Measurements from ENCODE around the gene EXOSC7.
"Not testable (repeated sequence)": the region's sequence is repeated elsewhere in the genome, so short reads cannot be mapped to it uniquely, and the experiment has no call there.

EXOSC7 gene

DNA sequence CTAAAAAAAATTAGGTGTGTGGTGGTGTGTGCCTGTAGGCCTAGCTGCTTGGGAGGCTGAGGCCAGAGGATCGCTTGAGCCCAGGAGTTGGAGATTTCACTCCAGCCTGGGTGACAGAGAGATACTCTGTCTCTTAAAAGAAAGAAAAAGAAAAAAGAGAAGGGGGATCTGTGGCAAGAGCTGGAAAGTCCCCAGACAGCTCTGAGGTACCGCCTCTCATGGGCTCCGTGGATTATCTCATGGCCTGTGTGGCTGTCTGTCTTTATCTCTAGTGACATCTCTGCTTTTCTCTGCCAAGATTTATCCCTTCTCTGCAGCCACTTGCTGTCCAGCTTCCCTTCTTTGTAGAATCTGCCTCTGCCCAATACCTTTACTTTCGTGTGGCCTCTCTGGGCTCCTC, 5.7 kb downstream of the EXOSC7 start:
- H3K27ac ChIP-seq (ENCODE audit: low read depth, low read length): no peak overlapping the region
- 94% methylated on average over 4 of the region's 4 CpGs for WGBS
- H3K9me3 ChIP-seq (ENCODE audit: insufficient read depth, low read depth, low read length): peaks cover 3% of the 10 kb centered on the region; the same call in 1 of the 2 replicates
- peaks cover 37% of the 10 kb centered on the region for H3K36me3 ChIP-seq (ENCODE audit: insufficient read depth, low read length)
- peaks cover 15% of the 10 kb centered on the region; the same call in 1 of the 2 replicates for H3K4me1 ChIP-seq (ENCODE audit: insufficient read depth, low read length)
- no peak overlapping the region for H3K4me3 ChIP-seq (ENCODE audit: low read length)
- H3K9ac ChIP-seq (ENCODE audit: low read depth, low read length): no peak overlapping the region
- no peaks in the 10 kb centered on the region for H3K27me3 ChIP-seq (ENCODE audit: insufficient read depth, low read length)

DNA sequence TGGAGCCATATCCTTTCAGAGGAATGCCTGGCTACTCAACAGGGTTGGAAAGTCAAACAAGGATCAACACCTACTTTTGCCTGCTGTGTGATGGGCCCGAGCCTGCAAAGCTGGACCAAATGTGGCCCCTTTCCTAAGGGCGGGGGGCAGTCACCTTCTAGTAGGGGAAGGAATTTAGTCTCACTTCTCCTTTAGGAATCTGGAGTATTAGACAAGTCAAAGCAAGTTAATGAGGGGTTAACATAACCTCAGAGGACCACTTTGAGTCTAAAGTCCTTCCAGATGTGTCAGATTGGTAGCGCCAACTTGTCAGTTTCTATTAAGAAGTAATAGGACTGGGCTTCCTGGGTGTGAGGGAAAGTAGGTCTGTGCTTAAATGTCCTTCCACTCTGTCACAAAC, 6.8 kb downstream of the EXOSC7 start:
- no peak overlapping the region for H3K27ac ChIP-seq (ENCODE audit: low read depth, low read length)
- peaks cover 7% of the 10 kb centered on the region; the same call in 1 of the 2 replicates for H3K4me1 ChIP-seq (ENCODE audit: insufficient read depth, low read length)
- no peaks in the 10 kb centered on the region for H3K27me3 ChIP-seq (ENCODE audit: insufficient read depth, low read length)
- no peak overlapping the region for H3K4me3 ChIP-seq (ENCODE audit: low read length)
- 90% methylated on average over 3 of the region's 3 CpGs for WGBS
- H3K36me3 ChIP-seq (ENCODE audit: insufficient read depth, low read length): peaks cover 38% of the 10 kb centered on the region
- no peak overlapping the region for H3K9ac ChIP-seq (ENCODE audit: low read depth, low read length)
- peaks cover 3% of the 10 kb centered on the region; the same call in 1 of the 2 replicates for H3K9me3 ChIP-seq (ENCODE audit: insufficient read depth, low read depth, low read length)

DNA sequence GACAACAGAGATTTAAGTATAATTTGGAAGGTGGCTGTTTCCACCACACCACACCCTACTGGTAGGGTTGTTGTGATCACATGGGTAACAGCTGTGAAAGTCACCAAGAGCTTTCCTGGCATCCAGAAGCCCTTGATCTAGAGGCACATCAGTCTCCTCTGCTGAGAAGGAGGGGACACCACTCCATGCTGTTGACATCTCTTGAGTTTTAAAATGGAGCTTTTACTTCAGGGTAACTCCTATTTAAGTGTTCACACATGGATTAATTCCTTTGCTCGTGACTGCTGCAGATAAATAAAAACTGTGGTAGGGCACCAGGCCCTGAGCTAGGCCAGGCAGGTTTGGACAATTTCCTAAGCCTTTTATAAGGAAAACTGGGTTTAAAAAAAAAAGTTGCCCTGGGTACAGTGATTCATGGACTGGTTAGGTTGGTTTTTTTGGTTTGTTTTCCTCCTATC, 7.5 kb downstream of the EXOSC7 start:
- H3K9ac ChIP-seq (ENCODE audit: low read depth, low read length): no peak overlapping the region
- no peaks in the 10 kb centered on the region for H3K27me3 ChIP-seq (ENCODE audit: insufficient read depth, low read length)
- peaks cover 6% of the 10 kb centered on the region; the same call in 1 of the 2 replicates for H3K4me1 ChIP-seq (ENCODE audit: insufficient read depth, low read length)
- H3K27ac ChIP-seq (ENCODE audit: low read depth, low read length): no peak overlapping the region
- no peak overlapping the region for H3K4me3 ChIP-seq (ENCODE audit: low read length)
- 87% methylated on average over 1 of the region's 1 CpG for WGBS
- peaks cover 3% of the 10 kb centered on the region; the same call in 1 of the 2 replicates for H3K9me3 ChIP-seq (ENCODE audit: insufficient read depth, low read depth, low read length)
- H3K36me3 ChIP-seq (ENCODE audit: insufficient read depth, low read length): peaks cover 36% of the 10 kb centered on the region

DNA sequence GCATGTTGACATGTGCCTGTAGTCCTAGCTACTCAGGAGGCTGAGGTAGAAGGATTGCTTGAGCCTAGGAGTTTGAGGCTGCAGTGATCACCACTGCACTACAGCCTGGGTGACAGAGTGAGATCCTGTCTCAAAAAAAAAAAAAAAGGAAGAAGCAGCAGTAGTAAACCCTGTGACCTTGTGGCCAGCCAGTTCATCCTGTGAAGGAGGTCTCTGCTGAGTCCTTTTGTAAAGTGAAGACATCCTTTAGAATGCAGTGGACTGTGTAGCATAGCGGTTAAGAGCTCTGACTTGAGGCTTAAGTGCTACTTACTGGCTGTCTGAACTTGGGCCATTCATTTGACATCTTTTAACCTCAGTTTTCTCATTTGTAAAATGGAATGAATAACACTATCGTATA, 8.3 kb downstream of the EXOSC7 start:
- H3K9ac ChIP-seq (ENCODE audit: low read depth, low read length): no peak overlapping the region
- 80% methylated on average over 1 of the region's 2 CpGs for WGBS
- H3K9me3 ChIP-seq (ENCODE audit: insufficient read depth, low read depth, low read length): peaks cover 3% of the 10 kb centered on the region; the same call in 1 of the 2 replicates
- H3K4me1 ChIP-seq (ENCODE audit: insufficient read depth, low read length): peaks cover 11% of the 10 kb centered on the region; the same call in 1 of the 2 replicates
- no peaks in the 10 kb centered on the region for H3K27me3 ChIP-seq (ENCODE audit: insufficient read depth, low read length)
- H3K36me3 ChIP-seq (ENCODE audit: insufficient read depth, low read length): peaks cover 32% of the 10 kb centered on the region
- H3K27ac ChIP-seq (ENCODE audit: low read depth, low read length): no peak overlapping the region
- no peak overlapping the region for H3K4me3 ChIP-seq (ENCODE audit: low read length)

DNA sequence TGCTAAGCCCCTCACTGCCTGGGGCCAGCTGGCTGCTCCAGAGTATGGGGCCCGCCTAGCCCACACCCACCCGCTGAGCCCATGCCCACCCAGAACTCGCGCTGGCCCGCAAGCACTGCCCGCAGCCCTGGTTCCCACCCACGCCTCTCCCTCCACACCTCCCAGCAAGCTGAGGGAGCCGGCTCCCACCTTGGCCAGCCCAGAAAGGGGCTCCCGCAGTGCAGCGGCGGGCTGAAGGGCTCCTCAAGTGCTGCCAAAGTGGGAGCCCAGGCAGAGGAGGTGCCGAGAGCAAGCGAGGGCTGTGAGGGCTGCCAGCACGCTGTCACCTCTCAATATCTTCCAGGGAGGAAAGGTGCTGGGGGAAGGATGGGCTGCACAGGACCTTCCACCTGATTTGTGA, 10.3 kb downstream of the EXOSC7 start:
- WGBS: 96% methylated on average over 14 of the region's 14 CpGs
- Histone ChIP-seq H3K36me3 (ENCODE audit: insufficient read depth, low read length) (peaks cover 49% of the 10 kb centered on the region), H3K4me1 (ENCODE audit: insufficient read depth, low read length) (peaks cover 11% of the 10 kb centered on the region; the same call in 1 of the 2 replicates)
- not testable (repeated sequence) for H3K9ac ChIP-seq (ENCODE audit: low read depth, low read length); H3K27ac ChIP-seq (ENCODE audit: low read depth, low read length); H3K4me3 ChIP-seq (ENCODE audit: low read length); H3K27me3 ChIP-seq (ENCODE audit: insufficient read depth, low read length); H3K9me3 ChIP-seq (ENCODE audit: insufficient read depth, low read depth, low read length)

DNA sequence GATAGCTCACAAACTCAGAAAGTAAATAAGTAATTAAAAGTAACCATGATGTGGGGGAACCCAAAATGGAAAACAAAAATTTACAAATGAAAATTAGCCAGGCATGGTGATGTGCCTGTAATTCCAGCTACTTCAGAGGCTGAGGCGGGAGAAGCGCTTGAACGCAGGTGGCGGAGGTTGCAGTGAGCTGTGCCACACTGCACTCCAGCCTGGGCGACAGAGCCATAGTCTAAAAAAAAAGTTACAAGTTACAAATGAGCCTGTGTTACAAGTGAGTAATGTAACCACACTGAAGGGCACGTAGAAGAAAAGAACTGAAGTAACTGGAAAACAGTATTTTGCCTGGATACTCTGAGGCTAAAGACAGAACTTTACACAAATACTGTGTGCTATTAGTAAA, 11.3 kb downstream of the EXOSC7 start:
- H3K27me3 ChIP-seq (ENCODE audit: insufficient read depth, low read length): no peaks in the 10 kb centered on the region
- no peak overlapping the region for H3K9ac ChIP-seq (ENCODE audit: low read depth, low read length)
- H3K36me3 ChIP-seq (ENCODE audit: insufficient read depth, low read length): peaks cover 59% of the 10 kb centered on the region
- WGBS: 93% methylated on average over 6 of the region's 6 CpGs
- H3K4me3 ChIP-seq (ENCODE audit: low read length): no peak overlapping the region
- H3K9me3 ChIP-seq (ENCODE audit: insufficient read depth, low read depth, low read length): peaks cover 3% of the 10 kb centered on the region; the same call in 1 of the 2 replicates
- no peak overlapping the region for H3K27ac ChIP-seq (ENCODE audit: low read depth, low read length)
- H3K4me1 ChIP-seq (ENCODE audit: insufficient read depth, low read length): peaks cover 11% of the 10 kb centered on the region; the same call in 1 of the 2 replicates

DNA sequence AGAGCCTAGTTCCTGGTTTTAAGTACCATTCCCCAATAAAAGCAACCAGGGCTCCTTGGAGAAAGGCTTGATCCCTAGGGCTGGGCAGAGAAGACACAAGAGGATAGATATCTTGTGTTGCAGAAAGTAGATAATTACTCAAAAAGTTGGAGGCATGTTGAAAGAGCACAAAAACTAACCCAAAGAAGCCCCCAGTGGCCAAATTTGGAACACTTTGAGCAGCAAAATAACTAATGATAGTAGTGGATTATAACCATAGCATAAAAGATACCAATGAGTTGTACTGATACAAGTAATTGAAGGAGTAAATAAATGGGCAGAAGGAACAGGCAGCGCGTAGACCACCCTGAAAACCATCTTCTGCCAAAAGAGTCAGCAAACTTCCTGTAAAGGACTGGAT, 12.0 kb downstream of the EXOSC7 start:
- Histone ChIP-seq H3K9me3 (ENCODE audit: insufficient read depth, low read depth, low read length) (peaks cover 3% of the 10 kb centered on the region; the same call in 1 of the 2 replicates), H3K36me3 (ENCODE audit: insufficient read depth, low read length) (peaks cover 62% of the 10 kb centered on the region), H3K9ac (ENCODE audit: low read depth, low read length) (no peak overlapping the region), H3K4me3 (ENCODE audit: low read length) (no peak overlapping the region), H3K4me1 (ENCODE audit: insufficient read depth, low read length) (peaks cover 15% of the 10 kb centered on the region), H3K27me3 (ENCODE audit: insufficient read depth, low read length) (no peaks in the 10 kb centered on the region), H3K27ac (ENCODE audit: low read depth, low read length) (no peak overlapping the region)
- 88% methylated on average over 2 of the region's 2 CpGs for WGBS

DNA sequence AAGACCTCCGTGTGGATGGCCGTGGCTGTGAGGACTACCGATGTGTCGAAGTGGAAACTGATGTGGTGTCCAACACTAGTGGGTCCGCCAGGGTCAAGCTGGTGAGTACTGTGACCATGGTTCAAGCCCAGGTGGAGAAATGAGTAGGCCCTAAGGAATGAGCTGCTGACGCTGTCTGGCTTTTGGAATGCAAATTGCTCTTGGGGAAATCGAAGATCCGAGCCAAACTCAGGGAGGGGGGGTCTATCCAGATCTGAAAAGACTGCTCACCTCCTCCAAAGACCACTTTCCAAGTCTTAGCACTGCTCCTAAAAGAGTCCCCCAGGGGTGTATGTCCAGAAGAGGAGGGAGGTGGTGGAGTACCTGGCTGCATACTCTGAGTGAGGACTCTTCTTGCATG, 13.1 kb downstream of the EXOSC7 start:
- WGBS: 76% methylated on average over 8 of the region's 8 CpGs
- Histone ChIP-seq H3K27me3 (ENCODE audit: insufficient read depth, low read length) (no peaks in the 10 kb centered on the region), H3K9me3 (ENCODE audit: insufficient read depth, low read depth, low read length) (peaks cover 3% of the 10 kb centered on the region; the same call in 1 of the 2 replicates), H3K27ac (ENCODE audit: low read depth, low read length) (no peak overlapping the region), H3K9ac (ENCODE audit: low read depth, low read length) (no peak overlapping the region), H3K4me3 (ENCODE audit: low read length) (no peak overlapping the region), H3K4me1 (ENCODE audit: insufficient read depth, low read length) (peaks cover 26% of the 10 kb centered on the region), H3K36me3 (ENCODE audit: insufficient read depth, low read length) (peaks cover 59% of the 10 kb centered on the region)

DNA sequence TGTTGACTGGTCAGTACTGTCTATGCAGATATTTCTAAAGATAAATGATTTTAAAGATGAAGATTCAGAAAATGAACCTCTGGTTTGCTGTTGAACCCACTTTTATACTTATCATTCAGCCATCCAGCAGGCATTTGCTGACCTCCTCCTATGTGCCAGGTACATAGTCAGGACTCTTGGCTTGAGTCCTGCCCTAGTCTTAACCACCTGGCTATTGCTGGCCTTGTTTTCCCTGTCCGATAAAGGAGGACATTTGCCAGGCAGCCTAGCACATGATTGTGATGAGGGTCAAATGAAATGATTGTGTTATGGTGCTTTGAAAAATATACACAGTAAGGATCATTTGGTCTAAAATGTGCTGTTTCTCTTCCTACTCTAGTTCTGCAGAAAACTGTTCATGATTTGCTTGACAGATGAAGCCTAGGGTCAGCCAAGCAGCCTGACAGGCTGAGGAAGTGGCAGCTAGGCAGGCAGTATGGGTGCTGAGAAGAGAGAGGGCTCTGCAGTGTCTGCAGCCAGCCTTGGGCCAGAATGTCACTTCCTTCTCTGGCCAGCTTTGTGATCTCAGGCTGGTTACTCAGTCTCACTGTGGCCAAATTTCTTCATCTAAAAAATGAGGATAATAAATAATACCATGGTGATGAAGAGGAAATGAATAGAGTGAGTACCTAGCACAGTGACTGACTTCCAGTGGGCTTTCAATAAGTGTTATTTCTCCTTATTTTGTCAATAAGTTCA, 13.8 kb downstream of the EXOSC7 start:
- 97% methylated on average over 1 of the region's 1 CpG for WGBS
- H3K9ac ChIP-seq (ENCODE audit: low read depth, low read length): no peak overlapping the region
- peaks cover 58% of the 10 kb centered on the region for H3K36me3 ChIP-seq (ENCODE audit: insufficient read depth, low read length)
- peaks cover 32% of the 10 kb centered on the region for H3K4me1 ChIP-seq (ENCODE audit: insufficient read depth, low read length)
- H3K9me3 ChIP-seq (ENCODE audit: insufficient read depth, low read depth, low read length): peaks cover 3% of the 10 kb centered on the region; the same call in 1 of the 2 replicates
- H3K4me3 ChIP-seq (ENCODE audit: low read length): no peak overlapping the region
- H3K27ac ChIP-seq (ENCODE audit: low read depth, low read length): no peak overlapping the region
- no peaks in the 10 kb centered on the region for H3K27me3 ChIP-seq (ENCODE audit: insufficient read depth, low read length)

DNA sequence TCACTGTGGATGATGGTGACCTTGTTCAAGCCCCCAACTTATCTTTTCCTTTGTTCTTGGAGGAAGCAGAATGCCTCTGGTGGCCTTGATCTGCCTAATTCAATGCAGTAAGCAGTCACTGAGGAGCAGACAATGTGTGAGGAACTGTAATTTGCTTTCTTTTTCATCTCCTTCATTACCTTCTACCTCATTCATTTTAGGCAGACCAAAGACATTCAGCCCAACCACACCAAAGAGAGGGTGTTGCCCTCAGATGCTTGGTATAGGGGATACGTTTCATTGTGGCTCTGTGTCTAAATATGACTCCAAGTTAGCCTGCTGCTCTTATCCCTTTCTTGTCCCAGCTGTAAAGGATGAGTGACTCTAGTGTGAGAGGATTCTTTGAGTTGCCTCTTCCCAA, 15.3 kb downstream of the EXOSC7 start:
- H3K4me1 ChIP-seq (ENCODE audit: insufficient read depth, low read length): peaks cover 32% of the 10 kb centered on the region
- no peak overlapping the region for H3K27ac ChIP-seq (ENCODE audit: low read depth, low read length)
- peaks cover 60% of the 10 kb centered on the region for H3K36me3 ChIP-seq (ENCODE audit: insufficient read depth, low read length)
- no peaks in the 10 kb centered on the region for H3K9me3 ChIP-seq (ENCODE audit: insufficient read depth, low read depth, low read length)
- no peaks in the 10 kb centered on the region for H3K27me3 ChIP-seq (ENCODE audit: insufficient read depth, low read length)
- no peak overlapping the region for H3K9ac ChIP-seq (ENCODE audit: low read depth, low read length)
- no peak overlapping the region for H3K4me3 ChIP-seq (ENCODE audit: low read length)
- 100% methylated on average over 1 of the region's 1 CpG for WGBS

DNA sequence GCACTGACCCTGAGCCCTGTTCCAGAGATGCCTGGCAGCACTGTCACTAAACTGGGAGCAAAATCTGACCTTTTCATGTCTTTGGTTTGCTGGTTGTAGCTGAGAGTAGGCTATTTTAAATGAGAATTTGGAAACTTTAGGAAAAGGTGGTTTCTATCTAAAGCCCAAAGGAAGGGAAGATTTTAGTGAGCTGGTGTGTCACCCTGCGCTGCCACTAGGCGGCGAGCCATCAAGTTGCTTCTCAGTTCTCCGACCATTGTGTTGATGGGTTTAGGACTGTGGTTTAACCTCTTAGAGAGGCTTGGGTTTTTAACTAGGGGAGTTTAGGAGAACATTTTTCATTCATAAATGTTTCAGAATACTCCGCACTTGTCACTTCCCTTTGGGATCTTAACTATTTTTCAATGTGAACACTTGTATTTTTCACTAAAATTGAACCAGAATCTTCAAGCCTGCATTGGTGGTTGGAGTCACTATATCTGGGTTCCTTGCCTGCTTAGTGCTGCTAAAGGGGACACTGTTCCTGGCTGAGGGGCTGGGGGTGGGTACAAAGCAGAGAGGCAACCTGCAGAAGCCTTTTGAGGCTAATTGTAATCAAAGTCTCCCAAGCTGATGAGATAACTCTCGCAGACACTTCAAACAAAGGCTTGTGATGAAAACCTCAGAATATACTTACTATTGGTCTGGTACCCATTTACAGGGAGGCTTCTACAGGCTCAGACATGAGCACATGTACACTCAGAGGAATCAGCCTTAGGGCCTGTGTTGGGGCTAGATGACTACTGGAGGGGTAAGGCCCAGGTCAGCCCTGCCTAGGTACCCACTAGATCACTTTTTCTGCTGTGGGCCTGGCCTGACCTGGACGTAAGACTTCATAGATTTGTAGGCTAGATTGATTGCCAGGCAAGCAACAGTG, 16.8 kb downstream of the EXOSC7 start:
- H3K36me3 ChIP-seq (ENCODE audit: insufficient read depth, low read length): peaks cover 70% of the 10 kb centered on the region
- H3K27me3 ChIP-seq (ENCODE audit: insufficient read depth, low read length): no peaks in the 10 kb centered on the region
- 62% methylated on average over 7 of the region's 7 CpGs for WGBS

More for the DNA sequence above, 16.8 kb downstream of the EXOSC7 start:
- no peak overlapping the region for H3K9ac ChIP-seq (ENCODE audit: low read depth, low read length)
- H3K4me1 ChIP-seq (ENCODE audit: insufficient read depth, low read length): peaks cover 32% of the 10 kb centered on the region
- no peaks in the 10 kb centered on the region for H3K9me3 ChIP-seq (ENCODE audit: insufficient read depth, low read depth, low read length)
- no peak overlapping the region for H3K4me3 ChIP-seq (ENCODE audit: low read length)
- peak overlapping the region; percentile 26 for H3K27ac ChIP-seq (ENCODE audit: low read depth, low read length)
